HG03175 (cell line): ENCODE data around the gene DYRK1A.

Source experiments
- ATAC-seq: cut with Tn5 transposase; IDR thresholded peaks from one replicate; pipeline ENCODE4 v1.9.1; 2021; ENCODE audit warnings: mild to moderate bottlenecking, moderate library complexity; ENCODE audit not compliant: unreplicated experiment

DYRK1A gene

DNA sequence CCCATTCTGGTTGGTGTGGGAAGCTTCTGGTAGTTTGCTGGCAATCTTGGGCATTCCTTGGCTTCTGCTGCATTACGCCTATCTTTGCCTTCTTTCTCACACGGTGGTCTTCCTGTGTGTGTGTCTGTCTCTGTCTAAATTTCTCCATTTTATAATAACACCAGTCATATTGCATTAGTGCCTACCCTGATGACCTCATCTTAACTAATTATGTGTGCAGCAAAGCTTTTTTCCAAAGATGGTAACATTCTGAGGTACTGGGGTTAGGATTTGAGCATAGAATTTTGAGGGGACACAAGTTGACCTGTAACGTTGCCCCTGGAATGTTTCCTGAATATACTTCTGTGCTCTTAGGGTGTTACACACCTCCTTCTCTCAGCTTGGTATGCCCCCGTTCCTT is 77.1 kb downstream of the DYRK1A start:
- no peak for ATAC-seq

DNA sequence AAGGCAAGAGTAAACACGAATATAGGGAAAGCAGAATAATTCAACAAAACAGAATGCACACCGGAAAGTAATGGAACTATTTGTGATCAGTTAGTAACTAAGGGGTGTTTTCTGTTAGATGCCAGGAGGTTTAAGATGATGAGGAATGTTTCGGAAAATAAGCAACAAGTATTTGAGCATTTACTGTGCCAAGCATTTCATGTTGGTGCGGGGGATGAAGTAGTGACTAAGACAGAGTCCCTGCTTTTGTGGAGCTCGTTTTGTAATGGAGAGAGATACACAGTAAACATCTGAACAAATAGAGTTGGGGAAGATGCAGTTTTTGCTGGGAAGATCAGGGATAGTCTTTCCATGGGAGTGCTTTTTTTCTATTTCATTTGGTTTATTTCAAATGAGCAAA is 78.7 kb downstream of the DYRK1A start:
- no peak for ATAC-seq

DNA sequence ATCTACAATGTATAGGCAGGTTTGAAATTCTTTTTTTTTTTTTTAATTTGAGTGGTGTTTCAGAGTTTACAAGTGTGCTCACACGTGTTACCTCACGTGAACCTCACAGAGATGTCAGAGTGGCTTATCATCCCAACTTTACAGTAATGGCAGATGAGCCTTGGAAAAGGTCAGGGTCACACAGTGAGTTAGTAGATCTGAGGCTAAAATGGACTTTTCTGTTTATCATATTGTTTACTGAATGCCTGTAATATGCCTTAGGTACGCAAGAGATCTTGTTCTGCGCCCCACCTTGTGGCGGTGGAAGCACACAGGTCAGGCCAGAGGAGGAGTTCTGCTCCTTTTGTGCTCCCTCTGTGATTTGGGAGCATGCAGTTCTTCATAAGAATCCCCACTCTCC is 80.0 kb downstream of the DYRK1A start:
- no peak for ATAC-seq

DNA sequence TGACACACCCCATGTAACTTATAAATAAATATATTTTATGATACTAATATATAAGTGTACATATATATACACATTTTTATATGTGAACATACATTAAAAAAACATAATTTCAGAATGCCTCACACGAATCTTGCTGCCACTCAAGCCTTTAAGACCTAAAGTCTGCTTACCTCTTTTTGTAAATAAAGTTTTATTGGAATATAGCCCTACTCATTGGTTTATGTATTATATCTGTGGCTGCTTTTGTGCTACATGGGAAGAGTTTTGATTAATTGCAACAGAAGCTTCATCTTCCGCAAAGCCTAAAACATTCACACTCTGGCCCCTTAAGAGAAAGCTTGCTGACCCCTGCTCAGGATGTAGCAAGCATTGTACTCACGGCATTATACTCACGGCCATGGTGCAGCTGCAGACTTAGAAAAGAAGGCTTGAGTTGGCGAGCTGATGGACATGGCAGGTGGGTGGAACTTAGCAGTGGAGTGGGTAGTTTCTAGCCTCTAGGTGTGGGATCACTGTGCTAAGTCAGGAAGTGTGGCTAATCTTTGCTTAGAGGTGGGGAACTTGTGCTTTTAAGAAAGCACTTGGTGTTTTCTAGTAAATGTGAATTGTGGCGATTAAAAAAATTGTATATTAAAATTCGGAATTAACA is 80.8 kb downstream of the DYRK1A start:
- ATAC-seq = no peak

DNA sequence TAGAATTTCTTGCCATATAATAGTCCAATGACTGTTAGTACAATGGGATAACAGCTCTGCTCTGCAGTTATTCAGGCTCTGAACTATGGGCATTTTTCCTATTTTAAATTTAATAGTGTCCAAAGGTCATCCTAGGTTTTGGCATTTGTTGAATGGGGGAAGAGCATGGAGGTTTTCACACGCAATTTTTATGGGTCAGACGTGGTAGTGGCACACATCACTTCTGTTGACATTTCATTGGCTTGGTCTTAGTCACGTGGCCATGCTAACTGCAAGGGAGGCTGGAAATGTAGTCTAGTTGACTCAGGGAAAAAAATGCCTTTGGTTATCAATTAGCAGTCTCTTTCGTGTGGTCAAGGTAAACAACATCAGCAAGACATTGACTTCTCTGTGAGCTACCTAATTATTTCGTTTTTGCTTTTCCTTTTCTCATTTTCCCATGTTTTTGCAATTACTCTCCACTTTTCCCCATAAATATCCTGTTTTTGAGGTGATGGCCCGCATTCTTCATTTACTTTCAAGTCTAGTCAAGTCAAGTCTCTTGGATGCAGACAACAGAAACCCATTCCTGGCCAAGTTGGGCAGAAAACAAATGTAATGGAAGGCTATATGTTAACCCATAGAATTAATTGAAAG is 82.8 kb downstream of the DYRK1A start:
- no peak for ATAC-seq

DNA sequence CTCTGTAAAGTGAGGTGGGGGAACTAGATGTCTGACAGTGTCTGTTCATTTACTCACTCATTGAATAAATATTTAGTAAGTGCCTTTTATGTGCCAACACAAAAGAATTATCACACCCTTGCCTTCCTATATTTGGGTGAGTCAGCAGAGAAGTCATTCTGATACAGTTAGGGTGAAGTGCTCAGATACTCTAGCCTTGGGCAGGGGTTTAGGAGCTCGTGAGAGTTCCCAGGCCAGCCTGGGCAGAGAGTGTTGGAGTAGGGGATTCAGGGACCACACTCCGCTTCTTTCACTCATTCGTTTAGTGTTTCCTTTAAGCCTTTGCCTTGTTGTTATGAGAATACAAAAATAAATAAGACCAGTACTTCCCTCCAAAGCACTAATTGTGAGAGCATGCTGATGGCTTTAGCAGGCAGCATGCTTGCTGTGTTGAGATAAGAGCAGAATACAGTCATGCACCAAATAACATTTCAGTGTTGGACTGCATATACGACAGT is 83.9 kb downstream of the DYRK1A start:
- no peak for ATAC-seq

DNA sequence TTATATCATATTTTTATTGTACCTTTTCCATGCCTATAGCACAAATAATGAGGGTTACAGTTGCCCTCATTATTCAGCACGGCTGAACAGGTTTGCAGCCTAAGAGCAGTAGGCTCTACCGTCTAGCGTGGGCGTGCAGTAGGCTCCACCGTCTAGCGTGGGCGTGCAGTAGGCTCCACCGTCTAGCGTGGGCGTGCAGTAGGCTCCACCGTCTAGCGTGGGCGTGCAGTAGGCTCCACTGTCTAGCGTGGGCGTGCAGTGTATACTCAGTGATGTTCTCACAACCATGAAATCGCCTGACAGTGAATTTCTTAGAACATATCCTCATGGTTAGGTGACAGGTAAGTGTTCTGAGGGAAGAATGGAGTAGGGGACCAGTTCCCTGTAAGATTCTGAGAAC is 84.9 kb downstream of the DYRK1A start:
- no peak for ATAC-seq

DNA sequence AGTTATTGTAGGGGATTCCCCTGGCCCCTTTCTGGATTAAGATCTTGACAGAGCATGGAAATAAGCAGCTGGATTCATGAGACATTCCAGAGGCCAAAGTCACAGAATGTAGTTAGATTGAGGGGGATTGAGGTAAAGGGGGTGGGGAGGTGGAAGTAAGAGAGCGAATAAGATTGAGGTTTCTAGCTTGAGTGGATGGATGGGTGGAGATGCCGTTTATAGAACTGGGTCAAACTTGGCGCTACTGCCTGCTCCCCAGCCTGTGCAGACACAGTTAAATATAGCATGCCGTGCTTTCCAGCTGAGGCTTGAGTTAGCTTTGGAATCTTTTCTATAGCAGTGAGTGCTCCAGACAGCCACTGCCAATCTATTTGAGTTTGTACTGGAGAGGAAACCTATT is 85.7 kb downstream of the DYRK1A start:
- no peak for ATAC-seq

DNA sequence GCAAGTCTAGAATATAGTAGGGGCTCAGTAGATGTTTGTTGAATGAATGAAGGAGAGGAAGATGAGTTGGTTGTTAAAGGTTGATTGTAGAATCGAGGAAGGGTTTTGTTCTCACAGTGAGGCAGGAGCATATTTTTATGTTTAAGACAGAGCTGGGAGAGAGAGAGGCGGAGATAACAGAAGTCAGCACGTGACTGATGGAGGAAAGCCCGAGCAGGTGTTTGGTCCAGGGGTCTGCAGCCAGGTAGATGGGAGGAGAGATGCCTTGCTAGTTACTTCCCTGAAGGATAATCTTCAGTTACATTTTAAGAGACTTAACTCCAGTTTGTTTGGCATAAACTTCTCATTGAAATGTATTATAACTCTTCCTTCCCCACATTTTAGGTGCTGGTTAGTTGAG is 86.8 kb downstream of the DYRK1A start:
- ATAC-seq = no peak

DNA sequence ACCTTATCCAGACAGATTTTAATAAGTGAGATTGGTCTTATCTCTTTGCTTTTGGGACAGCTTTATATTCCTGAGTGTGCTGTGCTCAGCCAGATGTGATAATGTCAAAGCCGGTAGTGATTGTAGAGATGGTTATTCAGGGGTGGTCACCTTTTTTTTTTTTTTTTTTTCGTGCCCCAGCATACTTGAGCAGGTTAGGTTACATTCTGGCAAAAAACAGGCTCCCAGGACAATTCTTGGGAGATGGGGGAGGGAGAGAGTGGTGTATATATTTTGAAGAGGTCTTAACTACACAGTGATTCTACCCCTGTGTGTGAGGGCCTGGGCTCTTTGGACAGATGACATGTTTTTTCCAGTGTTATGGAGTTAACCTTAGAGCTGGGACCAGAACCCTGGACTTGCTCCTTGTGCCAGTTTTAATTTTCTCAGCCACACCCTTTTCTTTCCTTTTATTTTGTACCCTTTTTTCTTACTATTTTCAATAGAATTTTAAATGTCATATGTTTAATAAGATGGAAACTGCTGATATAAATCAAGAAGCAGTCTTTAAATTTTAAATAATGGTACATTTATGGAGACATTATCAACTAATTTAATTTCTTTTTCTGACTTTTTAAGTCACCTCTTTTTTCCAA is 88.4 kb downstream of the DYRK1A start:
- ATAC-seq = no peak

DNA sequence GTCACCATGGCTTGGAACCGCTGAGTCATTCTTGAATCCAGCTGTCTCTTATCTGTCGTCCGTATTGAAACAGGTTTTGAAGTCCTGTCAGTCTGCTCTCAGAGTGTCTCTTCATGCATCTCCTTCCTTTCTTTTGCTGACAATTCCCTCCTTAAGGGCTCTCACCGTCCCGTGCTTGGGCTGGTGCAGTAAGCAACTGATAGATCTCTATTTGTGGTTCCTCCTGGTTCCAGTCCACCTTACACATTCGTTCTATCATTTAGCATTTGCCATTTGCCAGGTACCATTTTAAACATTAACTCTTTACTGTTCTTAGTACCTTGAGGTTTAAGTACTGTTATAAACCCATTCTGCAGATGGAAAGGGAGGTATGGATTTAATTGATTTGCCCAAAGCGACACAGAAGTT is 88.9 kb downstream of the DYRK1A start:
- ATAC-seq = no peak

DNA sequence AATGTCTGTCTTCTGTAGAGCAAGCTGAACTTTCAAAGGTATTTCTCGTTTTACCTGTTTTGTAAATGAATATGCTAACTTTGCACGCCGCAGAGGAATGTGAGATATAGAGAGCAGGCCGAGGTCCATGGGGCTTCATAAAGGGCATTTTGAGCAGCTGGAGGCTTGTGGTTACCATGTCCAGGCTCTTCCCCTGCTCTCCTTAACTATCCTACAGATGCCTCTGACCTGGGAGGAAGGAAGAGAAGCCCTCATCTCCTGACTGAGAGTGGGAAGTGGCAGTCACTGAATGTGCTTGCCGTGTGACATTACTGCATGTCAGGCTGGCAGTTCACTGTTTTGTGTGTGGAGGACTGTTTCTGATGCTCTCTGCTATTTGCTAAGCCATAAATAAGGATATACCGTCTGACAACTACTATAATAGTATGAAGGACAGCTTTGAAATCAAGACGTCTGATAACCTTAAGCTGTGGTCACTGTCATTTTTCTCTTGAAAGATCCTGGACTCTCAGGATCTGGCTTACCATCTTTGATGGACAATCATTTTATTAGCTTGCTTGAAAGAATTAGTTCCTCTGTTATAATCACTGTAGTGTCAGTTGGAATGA is 92.2 kb downstream of the DYRK1A start:
- ATAC-seq = no peak

DNA sequence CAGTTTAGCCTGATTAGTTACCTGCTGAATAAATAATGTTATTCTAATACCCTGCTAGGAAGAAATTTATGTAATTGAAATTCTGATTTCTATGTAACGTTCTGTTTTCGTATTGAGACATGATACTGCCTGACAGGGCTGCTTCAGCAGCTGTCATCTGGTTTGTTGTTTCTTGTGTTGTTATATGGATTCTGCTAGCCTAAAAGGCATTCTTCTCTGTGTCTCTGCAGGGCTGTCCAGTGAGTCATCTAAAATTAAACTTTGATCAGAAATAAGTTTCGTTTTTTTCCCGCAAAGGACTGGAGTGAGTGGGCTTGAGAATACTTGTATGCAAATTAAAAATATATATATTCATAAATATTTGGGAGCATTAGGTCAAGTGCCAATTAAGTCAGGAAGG is 93.0 kb downstream of the DYRK1A start:
- no peak for ATAC-seq

DNA sequence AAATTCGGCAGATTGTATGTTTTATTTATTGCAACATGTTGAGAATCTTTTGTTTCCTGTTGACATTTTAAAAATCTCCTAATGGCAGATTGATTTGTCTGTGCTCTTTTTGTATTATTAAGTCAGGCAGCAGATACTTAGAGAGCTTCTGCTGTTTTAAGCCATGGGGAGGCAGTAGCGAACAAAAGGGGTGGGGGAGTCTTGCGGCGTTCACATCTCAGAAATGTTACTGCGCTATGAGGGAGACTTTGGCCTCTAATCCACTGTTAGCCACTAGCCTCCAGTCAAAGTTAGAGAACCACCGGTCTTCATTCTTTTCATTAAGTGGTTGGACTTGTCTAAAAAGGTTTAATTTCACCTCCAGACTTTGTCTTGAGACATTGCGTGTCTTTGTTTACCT is 93.6 kb downstream of the DYRK1A start:
- no peak for ATAC-seq

DNA sequence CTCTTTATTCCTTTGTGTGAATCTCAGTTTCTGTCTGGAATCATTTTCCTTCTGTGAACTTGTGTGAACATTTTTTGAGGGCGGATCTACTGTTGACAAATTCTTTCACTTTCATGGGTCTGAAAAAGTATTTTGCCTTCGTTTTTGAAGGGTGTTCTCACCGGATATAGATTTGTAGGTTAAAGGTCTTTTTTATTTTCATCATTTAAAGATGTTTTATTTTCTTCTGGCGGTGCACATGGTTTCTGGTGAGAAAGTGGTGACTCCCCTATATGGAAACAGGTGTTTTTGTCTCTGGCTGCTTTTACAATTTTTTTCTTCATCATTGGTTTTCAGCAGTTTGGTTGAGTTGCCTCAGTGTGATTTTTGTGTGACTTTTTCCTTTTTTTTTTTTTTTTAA is 94.9 kb downstream of the DYRK1A start:
- ATAC-seq = peak; percentile 56

DNA sequence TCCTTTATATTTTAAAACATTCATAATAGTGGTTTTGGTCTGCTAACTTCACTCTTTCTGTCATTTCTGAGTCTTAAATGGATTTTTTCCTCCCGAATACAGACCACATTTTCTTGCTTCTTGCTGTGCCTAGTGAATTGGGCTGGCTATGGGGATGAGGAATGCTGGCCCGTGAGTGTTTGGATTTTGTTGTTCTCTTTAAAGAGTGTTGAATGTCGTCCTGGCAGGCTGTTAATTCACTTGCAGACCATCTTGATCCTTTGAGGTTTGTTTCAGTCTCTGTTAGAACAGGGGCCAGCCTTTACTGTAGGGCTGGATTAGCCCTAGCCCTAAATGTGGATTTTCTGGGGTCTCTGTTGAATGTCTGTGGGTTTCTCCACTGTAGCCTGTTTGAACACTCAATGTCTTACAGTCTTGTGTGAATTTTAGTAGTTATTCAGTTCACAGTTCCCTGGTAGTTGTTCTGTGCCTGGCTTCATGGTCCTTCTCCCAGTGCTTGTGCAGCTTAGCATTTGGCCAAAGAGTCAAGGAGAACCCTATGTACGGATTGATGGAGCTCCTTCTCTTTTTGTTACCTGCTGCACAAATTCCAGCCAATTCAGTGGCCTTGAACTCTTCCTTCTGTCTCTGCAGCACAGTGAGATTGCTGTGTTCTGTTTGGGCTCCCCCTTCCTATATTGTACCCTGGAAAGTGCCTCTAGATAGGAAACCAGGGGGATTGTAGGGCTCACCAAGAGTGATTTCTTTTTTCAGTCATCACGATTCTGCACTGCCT is 95.7 kb downstream of the DYRK1A start:
- ATAC-seq = no peak

DNA sequence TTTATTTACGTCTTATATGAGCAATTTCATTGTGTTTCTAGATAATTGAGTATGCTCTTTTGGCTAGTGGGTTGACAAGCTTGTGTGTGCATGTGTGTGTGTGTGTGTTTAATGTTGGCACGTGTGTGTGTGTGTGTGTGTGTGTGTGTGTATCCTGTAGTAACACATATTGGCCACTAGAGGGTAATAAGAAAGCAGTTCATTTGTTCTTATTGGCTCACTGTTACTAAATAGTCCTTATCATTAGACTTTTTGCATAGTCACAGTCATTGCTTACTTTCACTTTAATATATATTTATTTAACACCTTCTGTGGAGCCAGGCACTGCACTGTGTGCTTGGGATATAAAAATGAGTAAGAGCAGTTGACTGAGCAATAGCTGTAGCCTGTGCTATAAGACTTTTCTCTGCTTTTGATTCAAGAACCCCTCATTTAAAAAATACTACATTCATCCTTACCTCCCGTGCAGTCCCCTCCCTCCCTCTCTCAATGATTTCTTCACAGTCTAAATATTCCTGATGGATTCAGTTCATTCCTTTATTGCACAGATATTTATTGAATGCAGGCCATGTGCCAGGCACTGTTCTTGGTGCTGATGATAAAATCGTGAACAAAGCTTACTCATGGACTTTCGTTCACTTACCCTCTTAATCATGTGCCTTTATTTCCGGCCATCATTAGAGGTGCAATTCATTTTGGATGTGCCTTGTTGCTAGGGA is 96.7 kb downstream of the DYRK1A start:
- peak; percentile 57 for ATAC-seq

DNA sequence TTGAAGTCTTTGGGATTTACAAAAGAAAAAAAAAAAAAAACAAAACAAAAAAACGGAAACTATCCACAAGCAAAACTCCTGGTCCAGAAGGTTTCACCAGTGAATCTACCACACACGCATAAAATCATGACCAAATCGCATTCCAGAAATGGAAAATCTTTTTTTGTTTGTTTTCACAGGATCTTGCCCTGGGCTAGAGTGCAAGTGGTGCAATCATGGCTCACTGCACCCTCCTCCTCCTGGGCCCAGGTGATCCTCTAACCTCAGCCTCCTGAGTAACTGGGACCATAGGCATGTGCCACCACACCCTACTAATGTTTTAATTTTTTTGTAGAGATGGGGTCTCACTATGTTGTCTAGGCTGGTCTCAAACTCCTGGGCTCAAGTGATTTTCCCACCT is 100.5 kb downstream of the DYRK1A start:
- ATAC-seq = no peak

DNA sequence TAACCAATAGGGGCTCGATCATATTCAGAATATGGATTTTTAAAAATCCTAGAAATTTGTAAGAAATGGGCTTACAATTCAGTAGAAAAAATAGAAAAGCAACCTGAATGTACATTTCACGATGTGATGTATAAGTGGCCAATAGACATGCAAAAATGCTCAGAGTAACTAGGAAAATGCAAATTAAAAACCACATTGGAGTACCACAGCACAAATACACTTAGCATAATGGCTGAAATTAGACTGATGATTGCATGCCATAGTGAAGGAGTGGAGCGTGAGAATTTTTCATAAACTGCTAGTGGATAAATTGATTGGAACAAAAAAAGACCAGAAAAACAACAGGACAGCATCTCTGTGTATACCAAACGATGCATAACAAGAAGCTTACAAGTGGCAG is 102.3 kb downstream of the DYRK1A start:
- ATAC-seq = no peak

DNA sequence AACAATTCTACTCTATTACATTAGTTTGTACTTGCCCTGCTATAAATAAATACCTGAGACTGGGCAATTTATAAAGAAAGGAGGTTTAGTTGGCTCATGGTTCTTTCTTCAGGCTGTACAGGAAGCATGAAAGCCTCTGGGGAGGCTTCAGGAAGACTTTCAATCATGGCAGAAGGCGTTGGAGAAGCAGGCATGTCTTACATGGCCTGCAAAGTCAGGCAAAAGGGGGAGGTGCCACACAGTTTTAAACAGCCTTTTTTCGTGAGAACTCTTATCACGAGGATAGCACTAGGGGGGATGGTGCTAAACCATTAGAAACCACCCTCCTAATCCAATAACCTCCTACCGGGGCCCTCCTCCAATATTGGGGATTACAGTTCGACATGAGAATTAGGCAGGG is 102.9 kb downstream of the DYRK1A start:
- no peak for ATAC-seq

DNA sequence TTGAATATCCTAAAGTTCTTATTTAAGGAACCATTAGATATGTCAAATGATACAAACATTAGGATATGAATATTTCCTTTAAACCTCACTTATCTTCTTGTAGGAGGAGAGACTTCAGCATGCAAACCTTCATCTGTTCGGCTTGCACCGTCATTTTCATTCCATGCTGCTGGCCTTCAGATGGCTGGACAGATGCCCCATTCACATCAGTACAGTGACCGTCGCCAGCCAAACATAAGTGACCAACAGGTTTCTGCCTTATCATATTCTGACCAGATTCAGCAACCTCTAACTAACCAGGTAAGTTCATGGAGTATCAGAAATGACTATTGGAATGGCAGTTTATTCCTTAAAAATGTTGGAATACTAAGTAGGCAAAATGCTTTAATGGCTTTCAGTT is 106.0 kb downstream of the DYRK1A start:
- no peak for ATAC-seq
